ENCODE measurements around the gene ARCN1.

GRCh38 chr11:118628861-118629549 is 56.8 kb downstream of the ARCN1 start:
- no peak for TF ChIP-seq POLR2A (IDR thresholded peaks at IDR 0.05)
- no peak for TF ChIP-seq CTCF (IDR thresholded peaks at IDR 0.05)

Measured in esophagus squamous epithelium (tissue), 4 donors.